A549 treated with DMSO at 1 μM for 4 hours (cell line): ENCODE measurements around the gene SPIN1. TPM values are rescaled to one million over a fixed set of nuclear protein-coding genes. Genes with fewer than 3 reads are reported as not detected.

Experiments used
- total RNA-seq: library from RNA; stranded (reverse); fragments of 200-300 nt; extraction: Qiagen RNA extraction; gene quantifications from 5 replicates; pipeline ENCODE4 v1.2.3, GENCODE V29; 2022; ENCODE audit warnings: low read depth

SPIN1 gene
- 37.5 to 46.4 TPM (median 44.5 TPM) in 5 replicates for total RNA-seq

DNA sequence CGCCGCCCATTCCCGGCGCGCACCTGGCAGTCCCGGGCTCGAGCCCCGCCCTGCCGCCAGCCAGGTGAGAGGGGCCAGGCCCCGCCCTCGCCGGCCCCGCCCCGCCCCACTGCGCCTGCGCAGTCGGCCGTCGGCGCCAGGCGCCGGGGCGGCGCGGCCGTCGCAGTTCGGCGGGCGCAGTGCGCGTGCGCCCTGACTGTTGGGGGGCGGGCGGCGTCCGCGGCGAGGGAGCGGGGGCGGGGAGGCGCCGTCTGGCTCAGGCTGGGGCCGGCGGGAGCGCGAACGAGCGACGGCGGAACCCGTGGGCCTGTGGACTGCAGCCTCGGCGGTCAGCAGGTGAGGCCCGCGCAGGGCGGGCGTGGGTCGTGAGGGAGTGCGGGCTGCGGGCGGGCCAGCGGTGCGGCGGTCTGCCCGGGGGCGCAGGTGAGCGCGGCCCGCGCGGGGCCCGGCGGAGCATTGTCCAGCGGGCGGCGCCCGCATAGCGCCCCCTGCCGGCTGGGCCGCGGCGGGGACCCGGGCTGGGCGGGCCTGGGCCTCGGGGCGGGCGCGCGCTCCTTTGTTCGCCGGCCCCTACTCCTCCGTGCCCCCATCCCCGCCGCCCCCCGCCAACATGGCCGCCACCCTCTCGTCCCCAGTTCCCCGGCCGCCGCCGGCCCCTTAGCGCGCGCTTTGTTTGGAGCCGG is at the start of gene SPIN1:
Gene SPIN1 (plus strand): TSS at position 242 of the 683 bp plus-strand sequence. CDS start 38,096 bp downstream, outside the sequence.

Other genes with a start within 250 kb of the SPIN1 start
- gene SPATA31C2, start 250.0 kb upstream of the SPIN1 start, total RNA-seq = not detected in 5 replicates
- gene NXNL2, start 146.7 kb downstream of the SPIN1 start, total RNA-seq = 0.34 to 1.0 TPM (median 0.67 TPM) in 5 replicates